Measurements from ENCODE around the gene BABAM2. TPM values are rescaled to one million over a fixed set of nuclear protein-coding genes. Genes with fewer than 3 reads are reported as not detected.
A peak's percentile ranks its signal among the peaks of the same experiment; 100 is the strongest.

The BABAM2 gene
- total RNA-seq, 2 donors from 2014 or later, result 36.4 to 40.9 TPM

- WGBS, 2 experiments (ENCODE audit: insufficient coverage in 1 of 2, insufficient read length in 1 of 2), result 78 to 96% methylated on average over 1 to 2 of the region's 2 CpGs
- TF ChIP-seq CTCF (conservative IDR thresholded peaks at IDR 0.05), result no peak
- H3K27ac ChIP-seq (ENCODE audit: low read depth, low read length), result no peak overlapping the region
Measured at GRCh38 chr2:27940090-27940671, 49.7 kb downstream of the BABAM2 start.

GRCh38 chr2:27940982-27941381 is 50.5 kb downstream of the BABAM2 start:
- DNase-seq, result no peak
- Histone ChIP-seq H3K4me1 (ENCODE audit: control insufficient read depth, insufficient read depth, low read length) (no peaks in the 10 kb centered on the region), H3K27ac (ENCODE audit: low read depth, low read length) (no peak overlapping the region), H3K36me3 (ENCODE audit: control insufficient read depth, insufficient read depth, low read length) (no peaks in the 10 kb centered on the region), H3K27me3 (ENCODE audit: control insufficient read depth, insufficient read depth, low read length, poor library complexity, severe bottlenecking) (no peaks in the 10 kb centered on the region), H3K4me3 (ENCODE audit: low read length) (no peak overlapping the region), H3K9ac (ENCODE audit: extremely low read depth, low read length, poor library complexity, severe bottlenecking) (no peak overlapping the region), H3K9me3 (ENCODE audit: control insufficient read depth, low read length) (no peaks in the 10 kb centered on the region)
- Mint-ChIP-seq H3K4me1 (peaks cover 11% of the 10 kb centered on the region), H3K4me3 (no peak overlapping the region), H3K27ac (no peak overlapping the region), H3K27me3 (ENCODE audit: insufficient read depth) (peaks cover 2% of the 10 kb centered on the region), H3K9me3 (no peaks in the 10 kb centered on the region), H3K36me3 (ENCODE audit: low read depth) (peaks cover 3% of the 10 kb centered on the region)
- TF ChIP-seq CTCF (conservative IDR thresholded peaks at IDR 0.05), result no peak
- 94 to 100% methylated on average over 3 to 5 of the region's 5 CpGs for WGBS, 2 experiments (ENCODE audit: insufficient coverage in 1 of 2, insufficient read length in 1 of 2)

More at GRCh38 chr2:27940090-27940671, 49.7 kb downstream of the BABAM2 start:
- Histone ChIP-seq H3K9me3 (ENCODE audit: control insufficient read depth, low read length) (no peaks in the 10 kb centered on the region), H3K9ac (ENCODE audit: extremely low read depth, low read length, poor library complexity, severe bottlenecking) (no peak overlapping the region), H3K36me3 (ENCODE audit: control insufficient read depth, insufficient read depth, low read length) (no peaks in the 10 kb centered on the region), H3K4me1 (ENCODE audit: control insufficient read depth, insufficient read depth, low read length) (no peaks in the 10 kb centered on the region), H3K4me3 (ENCODE audit: low read length) (no peak overlapping the region), H3K27me3 (ENCODE audit: control insufficient read depth, insufficient read depth, low read length, poor library complexity, severe bottlenecking) (no peaks in the 10 kb centered on the region)
- no peak for DNase-seq
- Mint-ChIP-seq H3K27me3 (ENCODE audit: insufficient read depth) (no peaks in the 10 kb centered on the region), H3K27ac (no peak overlapping the region), H3K4me1 (peaks cover 7% of the 10 kb centered on the region), H3K4me3 (no peak overlapping the region), H3K36me3 (ENCODE audit: low read depth) (peaks cover 3% of the 10 kb centered on the region), H3K9me3 (no peaks in the 10 kb centered on the region)

- no peaks in the 10 kb centered on the region for H3K27me3 ChIP-seq (ENCODE audit: control insufficient read depth, insufficient read depth, low read length, poor library complexity, severe bottlenecking)
- Mint-ChIP-seq H3K36me3 (ENCODE audit: low read depth) (peaks cover 3% of the 10 kb centered on the region), H3K9me3 (no peaks in the 10 kb centered on the region), H3K4me3 (no peak overlapping the region), H3K27ac (no peak overlapping the region), H3K27me3 (ENCODE audit: insufficient read depth) (peaks cover 9% of the 10 kb centered on the region), H3K4me1 (peaks cover 11% of the 10 kb centered on the region)
- no peak overlapping the region for H3K9ac ChIP-seq (ENCODE audit: extremely low read depth, low read length, poor library complexity, severe bottlenecking)
- H3K9me3 ChIP-seq (ENCODE audit: control insufficient read depth, low read length), result no peaks in the 10 kb centered on the region
- H3K27ac ChIP-seq (ENCODE audit: low read depth, low read length), result no peak overlapping the region
- no peak for TF ChIP-seq CTCF (conservative IDR thresholded peaks at IDR 0.05)
- H3K36me3 ChIP-seq (ENCODE audit: control insufficient read depth, insufficient read depth, low read length), result no peaks in the 10 kb centered on the region
- H3K4me1 ChIP-seq (ENCODE audit: control insufficient read depth, insufficient read depth, low read length), result no peaks in the 10 kb centered on the region
- WGBS, 2 experiments (ENCODE audit: insufficient coverage in 1 of 2, insufficient read length in 1 of 2), result 96% methylated on average over 4 to 8 of the region's 8 CpGs
- peak; percentile 55 for DNase-seq
- H3K4me3 ChIP-seq (ENCODE audit: low read length), result no peak overlapping the region
Measured at GRCh38 chr2:27942612-27943547, 52.4 kb downstream of the BABAM2 start.

All from endodermal cell (in vitro differentiated cells).